Coronary artery (tissue), 2 donors: ENCODE results near the gene TMEM233.

Source experiments
- DNase-seq: peaks from one replicate; pipeline ENCODE4 v3.0.0-alpha.2; 2017; ENCODE audit warnings: low spot score
- H3K27ac ChIP-seq, 2 donors: fragments of 200-600 bp; sonication (generic); one replicate each; pipeline ENCODE4 v1.5.1; 2016 to 2019
- H3K4me3 ChIP-seq: fragments of 200-600 bp; sonication (generic); 2 replicates; pipeline ENCODE4 v1.5.1; 2016; ENCODE audit warnings: mild to moderate bottlenecking, moderate library complexity
- CTCF ChIP-seq: fragments of 200-600 bp; sonication (generic); IDR thresholded peaks from one replicate; pipeline ENCODE4 v1.5.1; 2019; ENCODE audit warnings: antibody characterized with exemption

Gene TMEM233

GRCh38 chr12:119631930-119632678 is 38.5 kb downstream of the TMEM233 start:
- DNase-seq: no peak
- H3K27ac ChIP-seq: no peak overlapping the region
- no peak overlapping the region for H3K4me3 ChIP-seq
- TF ChIP-seq CTCF: no peak

GRCh38 chr12:119634743-119635142 is 41.2 kb downstream of the TMEM233 start:
- no peak overlapping the region for H3K27ac ChIP-seq
- H3K4me3 ChIP-seq: no peak overlapping the region
- no peak for TF ChIP-seq CTCF
- no peak for DNase-seq

DNA sequence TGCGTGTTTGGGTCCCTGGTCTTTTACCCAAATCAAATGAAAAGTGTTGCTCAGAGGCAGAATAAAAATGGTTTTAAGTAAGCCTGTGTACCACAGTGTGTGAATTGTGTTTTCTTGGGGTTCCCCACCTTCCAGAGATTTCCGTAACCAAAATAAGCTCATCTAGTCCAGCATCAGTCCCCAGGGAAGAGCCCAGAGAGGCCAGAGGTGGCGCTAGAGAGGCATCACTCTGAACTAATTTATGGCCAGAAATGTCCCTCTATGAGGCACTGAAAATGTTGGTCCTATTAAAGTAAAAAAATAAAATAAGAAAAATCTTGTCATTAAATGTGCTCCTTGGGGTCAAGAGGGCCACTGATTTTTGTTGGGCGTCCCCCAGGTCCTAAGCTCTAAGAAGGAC is 49.4 kb downstream of the TMEM233 start:
- no peak for DNase-seq
- Histone ChIP-seq H3K4me3 (no peak overlapping the region), H3K27ac (no peak overlapping the region)
- TF ChIP-seq CTCF: no peak

- no peak for DNase-seq
- H3K27ac ChIP-seq: no peak overlapping the region
- no peak for TF ChIP-seq CTCF
- no peak overlapping the region for H3K4me3 ChIP-seq
Measured at GRCh38 chr12:119644930-119645329, 51.4 kb downstream of the TMEM233 start.

- Histone ChIP-seq H3K4me3 (no peak overlapping the region), H3K27ac (no peak overlapping the region)
- TF ChIP-seq CTCF: no peak
- DNase-seq: no peak
Measured at GRCh38 chr12:119645535-119646059, 52.0 kb downstream of the TMEM233 start.

GRCh38 chr12:119649202-119649808 is 55.7 kb downstream of the TMEM233 start:
- no peak overlapping the region for H3K27ac ChIP-seq

More at GRCh38 chr12:119649202-119649808, 55.7 kb downstream of the TMEM233 start:
- DNase-seq: no peak
- no peak for TF ChIP-seq CTCF
- no peak overlapping the region for H3K4me3 ChIP-seq
